Sigmoid colon (tissue), 7 donors: ENCODE measurements around the gene TIRAP. TPM values are rescaled to one million over a fixed set of nuclear protein-coding genes. Genes with fewer than 3 reads are reported as not detected.

Experiments
- DNase-seq: peaks from one replicate; pipeline ENCODE4 v3.0.0-alpha.2; 2019
- H3K27ac ChIP-seq, 4 donors: fragments of 200-600 bp; sonication (generic); one replicate each; pipeline ENCODE4 v1.5.1; 2016 to 2019; ENCODE audit warnings: mild to moderate bottlenecking in 1 of 4
- H3K27me3 ChIP-seq, 3 donors: fragments of 200-600 bp; sonication (generic); one replicate each; pipeline ENCODE4 v1.5.1; 2019; ENCODE audit warnings: mild to moderate bottlenecking in 1 of 3
- H3K36me3 ChIP-seq, 4 donors: fragments of 200-600 bp; sonication (generic); one replicate each; pipeline ENCODE4 v1.5.1; 2016 to 2019
- H3K4me1 ChIP-seq, 4 donors: fragments of 200-600 bp; sonication (generic); one replicate each; pipeline ENCODE4 v1.5.1; 2017 to 2019
- H3K4me3 ChIP-seq, 4 donors: fragments of 200-600 bp; sonication (generic); one replicate each; pipeline ENCODE4 v1.5.1; 2017 to 2019; ENCODE audit warnings: mild to moderate bottlenecking in 2 of 4, moderate library complexity in 1 of 4
- H3K9me3 ChIP-seq, 4 donors: fragments of 200-600 bp in 3 of 4; sonication (generic) in 3 of 4; one replicate each; pipeline versions ENCODE4 v1.5.1 to v1.6.1; 2013 to 2019
- EP300 ChIP-seq, 4 donors: sonication (generic); formaldehyde crosslinking; IDR thresholded peaks; one replicate each; pipeline ENCODE4 v1.6.1; 2017; ENCODE audit warnings: antibody characterized with exemption in 4 of 4
- POLR2A ChIP-seq, 2 donors: fragments of 450-650 bp; IDR thresholded peaks; one replicate each; pipeline ENCODE4 v1.6.1; 2016; ENCODE audit warnings: antibody characterized with exemption in 2 of 2, mild to moderate bottlenecking in 2 of 2, moderate library complexity in 2 of 2
- POLR2AphosphoS5 ChIP-seq, 4 donors: sonication (generic); formaldehyde crosslinking; IDR thresholded peaks; one replicate each; pipeline ENCODE4 v1.6.1; 2017; ENCODE audit warnings: antibody characterized with exemption in 4 of 4
- WGBS, 2 donors: extraction: QIAGEN DNeasy Blood & Tissue Kit; methylation state at CpG; one replicate each; pipeline ENCODE4 v1.1.7; 2013; 5-methylcytosine and 5-hydroxymethylcytosine counted together
- intact Hi-C: fragments of 100-400 bp; cut with DNase I; formaldehyde crosslinking; loops from one replicate; pipeline ENCODE4 v1.15.1; 2023
- polyA plus RNA-seq, 3 donors: library from polyadenylated mRNA; stranded (reverse); fragments of 200-250 nt; gene quantifications; one replicate each; pipeline ENCODE4 v1.2.3, GENCODE V29; 2013
- total RNA-seq, 4 donors: library from RNA; depleted of rRNA; stranded (reverse); fragments of >200 nt; gene quantifications; one replicate each; pipeline ENCODE4 v1.1.0, GENCODE V29; 2016
- TF ChIP-seq, protein P1 (sequence below), 4 experiments: fragments of 450-650 bp in 3 of 4; fragments of 200-600 bp in 1 of 4; IDR thresholded peaks; one replicate each; pipeline ENCODE4 v1.5.1; 2016 to 2019; ENCODE audit warnings: antibody characterized with exemption in 4 of 4, mild to moderate bottlenecking in 3 of 4, moderate library complexity in 2 of 4
- donor health status: healthy with polysubstance abuse.
- donor health status: Bipolar disorder and iron deficiency.
- donor health status: healthy.

The TIRAP gene
- total and polyA plus RNA-seq, 7 donors: 4.2 to 11.5 (median 9.3) TPM

DNA sequence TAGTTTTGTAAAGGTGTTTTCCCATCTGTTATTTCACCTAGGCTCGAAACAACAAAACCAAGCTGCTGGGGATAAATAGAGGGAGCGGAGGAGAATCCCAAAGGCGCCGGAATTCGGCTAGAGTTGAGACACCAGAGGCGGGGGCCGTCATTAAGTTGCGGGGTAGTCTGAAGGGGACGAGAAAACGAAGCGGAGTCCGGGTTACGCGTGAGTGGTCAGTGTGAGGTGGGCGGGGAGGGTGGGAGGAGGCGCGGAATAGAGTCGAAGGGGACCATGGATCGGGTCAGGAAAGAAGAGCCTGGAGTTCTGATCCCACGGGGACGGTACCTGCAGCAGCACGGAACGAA is 14.6 kb upstream of the TIRAP start:
- H3K27ac ChIP-seq: peak overlapping the region; percentile 82 to 92 (median 90)
- peaks cover 0 to 24% (median 16%) of the 10 kb centered on the region in 4 donors for H3K4me1 ChIP-seq
- DNase-seq: peak; percentile 70
- TF ChIP-seq EP300 (IDR thresholded peaks at IDR 0.05) (no peak), POLR2AphosphoS5 (IDR thresholded peaks at IDR 0.05) (no peak), POLR2A (IDR thresholded peaks at IDR 0.05) (no peak)
- TF ChIP-seq, protein P1, sequence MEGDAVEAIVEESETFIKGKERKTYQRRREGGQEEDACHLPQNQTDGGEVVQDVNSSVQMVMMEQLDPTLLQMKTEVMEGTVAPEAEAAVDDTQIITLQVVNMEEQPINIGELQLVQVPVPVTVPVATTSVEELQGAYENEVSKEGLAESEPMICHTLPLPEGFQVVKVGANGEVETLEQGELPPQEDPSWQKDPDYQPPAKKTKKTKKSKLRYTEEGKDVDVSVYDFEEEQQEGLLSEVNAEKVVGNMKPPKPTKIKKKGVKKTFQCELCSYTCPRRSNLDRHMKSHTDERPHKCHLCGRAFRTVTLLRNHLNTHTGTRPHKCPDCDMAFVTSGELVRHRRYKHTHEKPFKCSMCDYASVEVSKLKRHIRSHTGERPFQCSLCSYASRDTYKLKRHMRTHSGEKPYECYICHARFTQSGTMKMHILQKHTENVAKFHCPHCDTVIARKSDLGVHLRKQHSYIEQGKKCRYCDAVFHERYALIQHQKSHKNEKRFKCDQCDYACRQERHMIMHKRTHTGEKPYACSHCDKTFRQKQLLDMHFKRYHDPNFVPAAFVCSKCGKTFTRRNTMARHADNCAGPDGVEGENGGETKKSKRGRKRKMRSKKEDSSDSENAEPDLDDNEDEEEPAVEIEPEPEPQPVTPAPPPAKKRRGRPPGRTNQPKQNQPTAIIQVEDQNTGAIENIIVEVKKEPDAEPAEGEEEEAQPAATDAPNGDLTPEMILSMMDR (IDR thresholded peaks at IDR 0.05): no peak
- peak overlapping the region; percentile 74 to 91 (median 80) for H3K4me3 ChIP-seq
- no peaks in the 10 kb centered on the region for H3K27me3 ChIP-seq
- intact Hi-C loops: loop anchor here (2.0 to 10.0 kb wide), 3 partner anchors 58 to 674 kb away; partner anchors contain the start of genes CDON, FAM118B, RPUSD4 and STT3A
- peaks cover 14 to 46% (median 33%) of the 10 kb centered on the region in 4 donors for H3K36me3 ChIP-seq
- H3K9me3 ChIP-seq: no peaks in the 10 kb centered on the region
- 0 to 1% methylated on average over 23 of the region's 23 CpGs for WGBS, 2 donors

GRCh38 chr11:126268708-126269579 is 13.9 kb upstream of the TIRAP start, which contains the start of the genes FOXRED1 and SRPRA:
FOXRED1 (plus strand) TSS chr11:126269154; CDS start chr11:126269207, 53 bp downstream.
SRPRA (minus strand) TSS chr11:126268895; CDS start chr11:126268804, 91 bp downstream.
- 0% methylated on average over 64 of the region's 64 CpGs for WGBS, 2 donors
- Histone ChIP-seq H3K4me1 (peaks cover 0 to 24% (median 16%) of the 10 kb centered on the region in 4 donors), H3K4me3 (peak within 1 kb of the TSS; percentile 74 to 91 (median 80)), H3K27ac (peak within 1 kb of the TSS; percentile 82 to 92 (median 90)), H3K27me3 (no peaks in the 10 kb centered on the region), H3K9me3 (no peaks in the 10 kb centered on the region), H3K36me3 (peaks cover 11 to 46% (median 27%) of the 10 kb centered on the region in 4 donors)
- intact Hi-C loops: loop anchor here (2.0 to 10.0 kb wide), 3 partner anchors 58 to 674 kb away; partner anchors contain the start of genes CDON, FAM118B, RPUSD4 and STT3A
- peak; percentile 100 for DNase-seq
- TF ChIP-seq EP300 (IDR thresholded peaks at IDR 0.05): peak in 2 of 4 donors; percentile 75 to 79
- TF ChIP-seq, protein P1 (IDR thresholded peaks at IDR 0.05): no peak
- peak; percentile 89 to 96 (median 91) for TF ChIP-seq POLR2AphosphoS5 (IDR thresholded peaks at IDR 0.05)
- peak; percentile 70 to 75 for TF ChIP-seq POLR2A (IDR thresholded peaks at IDR 0.05)

GRCh38 chr11:126277322-126277721 is 5.6 kb upstream of the TIRAP start:
- no peak for DNase-seq
- WGBS, 2 donors: 89 to 95% methylated on average over 11 of the region's 11 CpGs
- intact Hi-C loops: no loop called here
- peaks cover 0 to 7% (median 6%) of the 10 kb centered on the region in 4 donors for H3K4me1 ChIP-seq
- no peaks in the 10 kb centered on the region for H3K9me3 ChIP-seq
- no peaks in the 10 kb centered on the region for H3K27me3 ChIP-seq
- TF ChIP-seq, protein P1 (IDR thresholded peaks at IDR 0.05): no peak
- H3K4me3 ChIP-seq: no peak overlapping the region
- H3K27ac ChIP-seq: no peak overlapping the region
- peaks cover 0 to 51% (median 22%) of the 10 kb centered on the region in 4 donors for H3K36me3 ChIP-seq

DNA sequence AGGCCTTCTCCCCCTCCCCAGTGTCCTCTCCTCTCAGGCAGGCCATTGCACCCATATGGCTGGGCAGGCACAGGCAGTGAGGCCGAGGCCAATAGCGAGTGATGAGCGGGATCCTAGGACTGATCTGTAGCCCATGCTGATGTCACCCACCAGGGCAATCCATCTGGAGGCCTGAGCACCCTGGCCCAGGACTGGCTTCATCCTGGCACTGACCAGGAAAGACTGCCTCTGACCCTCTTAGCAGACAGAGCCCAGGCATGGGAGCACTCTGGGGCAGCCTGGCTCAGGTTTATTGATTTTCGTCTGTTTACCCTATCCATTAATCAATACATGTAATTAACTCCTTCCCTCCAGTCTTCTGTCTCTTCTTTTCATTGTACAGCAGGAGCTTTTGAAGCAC is 5.1 kb upstream of the TIRAP start:
- TF ChIP-seq, protein P1 (IDR thresholded peaks at IDR 0.05): no peak
- TF ChIP-seq POLR2A (IDR thresholded peaks at IDR 0.05) (no peak), POLR2AphosphoS5 (IDR thresholded peaks at IDR 0.05) (no peak), EP300 (IDR thresholded peaks at IDR 0.05) (no peak)
- Histone ChIP-seq H3K36me3 (peaks cover 0 to 51% (median 20%) of the 10 kb centered on the region in 4 donors), H3K27ac (no peak overlapping the region), H3K4me1 (peaks cover 0 to 12% (median 7%) of the 10 kb centered on the region in 4 donors), H3K4me3 (no peak overlapping the region), H3K9me3 (no peaks in the 10 kb centered on the region), H3K27me3 (no peaks in the 10 kb centered on the region)
- 92 to 94% methylated on average over 4 of the region's 4 CpGs for WGBS, 2 donors
- intact Hi-C loops: no loop called here
- no peak for DNase-seq
